GM12872 (cell line): ENCODE measurements around the gene SNRPA.

Experiments used
- TF ChIP-seq, protein P1 (sequence below): IDR thresholded peaks from 3 replicates; pipeline ENCODE4 v1.5.1; 2011; ENCODE audit warnings: low read depth, mild to moderate bottlenecking, low read length, moderate library complexity; ENCODE audit not compliant: insufficient read depth

Gene SNRPA

DNA sequence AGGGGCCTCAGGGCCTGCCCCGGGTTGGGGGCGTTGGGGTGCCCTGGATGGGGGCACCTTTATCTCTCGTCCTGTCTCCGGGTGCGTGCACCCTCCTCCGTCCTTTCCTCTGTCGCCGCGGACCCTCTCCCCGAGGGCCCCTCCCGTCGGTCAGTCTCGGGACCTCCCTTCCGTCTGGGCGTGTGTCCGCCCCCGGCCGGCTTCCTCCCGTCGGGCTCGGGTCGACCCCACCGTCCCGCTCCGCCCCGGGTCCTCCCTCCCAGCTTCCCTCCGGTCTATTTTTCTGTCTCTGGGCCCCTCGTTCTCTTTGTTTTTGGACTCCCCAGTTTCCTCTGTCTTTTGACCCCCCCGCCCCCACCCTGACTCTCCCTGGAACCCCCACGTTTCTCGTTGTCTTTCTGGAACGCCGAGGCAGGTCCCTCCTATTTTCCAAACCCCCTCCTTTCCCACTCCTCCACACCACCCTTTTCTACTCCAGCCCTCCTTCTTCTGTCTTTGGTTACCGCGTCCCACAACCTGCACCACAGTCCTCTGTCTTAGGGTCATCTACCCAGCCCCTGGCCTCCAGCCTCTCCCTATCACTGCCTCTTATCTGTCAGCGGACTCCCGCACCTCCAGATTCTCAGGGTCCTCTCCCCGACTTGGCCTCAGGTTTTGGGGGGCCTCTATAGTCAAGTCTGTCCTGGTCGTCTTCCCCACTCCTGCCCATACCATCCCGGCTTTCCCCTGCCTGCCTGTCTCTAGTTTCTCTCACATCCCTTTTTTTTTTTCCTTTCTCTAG is 48.7 kb downstream of the SNRPA start:
- TF ChIP-seq, protein P1, sequence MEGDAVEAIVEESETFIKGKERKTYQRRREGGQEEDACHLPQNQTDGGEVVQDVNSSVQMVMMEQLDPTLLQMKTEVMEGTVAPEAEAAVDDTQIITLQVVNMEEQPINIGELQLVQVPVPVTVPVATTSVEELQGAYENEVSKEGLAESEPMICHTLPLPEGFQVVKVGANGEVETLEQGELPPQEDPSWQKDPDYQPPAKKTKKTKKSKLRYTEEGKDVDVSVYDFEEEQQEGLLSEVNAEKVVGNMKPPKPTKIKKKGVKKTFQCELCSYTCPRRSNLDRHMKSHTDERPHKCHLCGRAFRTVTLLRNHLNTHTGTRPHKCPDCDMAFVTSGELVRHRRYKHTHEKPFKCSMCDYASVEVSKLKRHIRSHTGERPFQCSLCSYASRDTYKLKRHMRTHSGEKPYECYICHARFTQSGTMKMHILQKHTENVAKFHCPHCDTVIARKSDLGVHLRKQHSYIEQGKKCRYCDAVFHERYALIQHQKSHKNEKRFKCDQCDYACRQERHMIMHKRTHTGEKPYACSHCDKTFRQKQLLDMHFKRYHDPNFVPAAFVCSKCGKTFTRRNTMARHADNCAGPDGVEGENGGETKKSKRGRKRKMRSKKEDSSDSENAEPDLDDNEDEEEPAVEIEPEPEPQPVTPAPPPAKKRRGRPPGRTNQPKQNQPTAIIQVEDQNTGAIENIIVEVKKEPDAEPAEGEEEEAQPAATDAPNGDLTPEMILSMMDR: no peak

DNA sequence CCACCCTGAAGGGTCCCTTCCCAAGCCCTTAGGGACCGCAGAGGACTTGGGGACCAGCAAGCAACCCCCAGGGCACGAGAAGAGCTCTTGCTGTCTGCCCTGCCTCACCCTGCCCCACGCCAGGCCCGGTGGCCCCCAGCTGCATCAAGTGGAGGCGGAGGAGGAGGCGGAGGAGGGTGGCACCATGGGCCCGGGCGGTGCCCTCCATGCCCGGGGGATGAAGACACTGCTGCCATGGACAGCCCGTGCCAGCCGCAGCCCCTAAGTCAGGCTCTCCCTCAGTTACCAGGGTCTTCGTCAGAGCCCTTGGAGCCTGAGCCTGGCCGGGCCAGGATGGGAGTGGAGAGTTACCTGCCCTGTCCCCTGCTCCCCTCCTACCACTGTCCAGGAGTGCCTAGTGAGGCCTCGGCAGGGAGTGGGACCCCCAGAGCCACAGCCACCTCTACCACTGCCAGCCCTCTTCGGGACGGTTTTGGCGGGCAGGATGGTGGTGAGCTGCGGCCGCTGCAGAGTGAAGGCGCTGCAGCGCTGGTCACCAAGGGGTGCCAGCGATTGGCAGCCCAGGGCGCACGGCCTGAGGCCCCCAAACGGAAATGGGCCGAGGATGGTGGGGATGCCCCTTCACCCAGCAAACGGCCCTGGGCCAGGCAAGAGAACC is 49.5 kb downstream of the SNRPA start:
- TF ChIP-seq, protein P1: no peak

DNA sequence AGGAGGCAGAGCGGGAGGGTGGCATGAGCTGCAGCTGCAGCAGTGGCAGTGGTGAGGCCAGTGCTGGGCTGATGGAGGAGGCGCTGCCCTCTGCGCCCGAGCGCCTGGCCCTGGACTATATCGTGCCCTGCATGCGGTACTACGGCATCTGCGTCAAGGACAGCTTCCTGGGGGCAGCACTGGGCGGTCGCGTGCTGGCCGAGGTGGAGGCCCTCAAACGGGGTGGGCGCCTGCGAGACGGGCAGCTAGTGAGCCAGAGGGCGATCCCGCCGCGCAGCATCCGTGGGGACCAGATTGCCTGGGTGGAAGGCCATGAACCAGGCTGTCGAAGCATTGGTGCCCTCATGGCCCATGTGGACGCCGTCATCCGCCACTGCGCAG is 50.0 kb downstream of the SNRPA start:
- TF ChIP-seq, protein P1: no peak

DNA sequence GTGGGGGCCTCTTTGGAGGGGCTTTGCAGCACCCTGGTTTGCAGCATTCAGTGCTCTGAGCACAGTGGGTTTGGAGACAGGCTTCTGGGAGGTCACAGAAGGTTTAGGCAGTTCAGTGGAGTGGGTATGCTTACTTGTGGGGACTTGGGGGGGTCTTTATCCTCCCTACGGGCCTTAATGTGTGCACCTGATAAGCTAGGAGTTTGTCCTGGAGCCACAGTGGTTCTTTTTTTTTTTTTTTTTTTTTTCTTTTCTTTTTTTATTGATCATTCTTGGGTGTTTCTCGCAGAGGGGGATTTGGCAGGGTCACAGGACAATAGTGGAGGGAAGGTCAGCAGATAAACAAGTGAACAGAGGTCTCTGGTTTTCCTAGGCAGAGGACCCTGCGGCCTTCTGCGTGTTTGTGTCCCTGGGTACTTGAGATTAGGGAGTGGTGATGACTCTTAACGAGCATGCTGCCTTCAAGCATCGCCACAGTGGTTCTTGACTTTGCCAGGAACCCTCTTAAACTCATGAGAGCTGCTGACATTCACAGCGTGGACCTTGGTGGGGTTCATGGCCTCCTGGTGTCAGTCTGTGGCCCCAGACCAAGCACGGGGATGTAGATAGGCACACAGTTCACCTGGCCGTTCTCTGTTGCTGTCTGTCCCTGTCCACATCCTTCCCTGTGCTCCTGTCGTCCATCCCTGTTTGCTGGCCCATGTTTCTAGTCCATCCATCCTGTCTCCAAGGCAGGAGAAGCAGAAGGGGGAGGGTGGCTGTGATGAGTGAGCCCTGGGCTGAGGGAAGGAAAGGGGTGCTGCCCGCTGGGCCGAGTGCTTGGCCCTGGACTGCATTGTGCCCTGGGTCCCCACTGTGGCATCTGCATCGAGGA is 50.7 kb downstream of the SNRPA start:
- TF ChIP-seq, protein P1: no peak

DNA sequence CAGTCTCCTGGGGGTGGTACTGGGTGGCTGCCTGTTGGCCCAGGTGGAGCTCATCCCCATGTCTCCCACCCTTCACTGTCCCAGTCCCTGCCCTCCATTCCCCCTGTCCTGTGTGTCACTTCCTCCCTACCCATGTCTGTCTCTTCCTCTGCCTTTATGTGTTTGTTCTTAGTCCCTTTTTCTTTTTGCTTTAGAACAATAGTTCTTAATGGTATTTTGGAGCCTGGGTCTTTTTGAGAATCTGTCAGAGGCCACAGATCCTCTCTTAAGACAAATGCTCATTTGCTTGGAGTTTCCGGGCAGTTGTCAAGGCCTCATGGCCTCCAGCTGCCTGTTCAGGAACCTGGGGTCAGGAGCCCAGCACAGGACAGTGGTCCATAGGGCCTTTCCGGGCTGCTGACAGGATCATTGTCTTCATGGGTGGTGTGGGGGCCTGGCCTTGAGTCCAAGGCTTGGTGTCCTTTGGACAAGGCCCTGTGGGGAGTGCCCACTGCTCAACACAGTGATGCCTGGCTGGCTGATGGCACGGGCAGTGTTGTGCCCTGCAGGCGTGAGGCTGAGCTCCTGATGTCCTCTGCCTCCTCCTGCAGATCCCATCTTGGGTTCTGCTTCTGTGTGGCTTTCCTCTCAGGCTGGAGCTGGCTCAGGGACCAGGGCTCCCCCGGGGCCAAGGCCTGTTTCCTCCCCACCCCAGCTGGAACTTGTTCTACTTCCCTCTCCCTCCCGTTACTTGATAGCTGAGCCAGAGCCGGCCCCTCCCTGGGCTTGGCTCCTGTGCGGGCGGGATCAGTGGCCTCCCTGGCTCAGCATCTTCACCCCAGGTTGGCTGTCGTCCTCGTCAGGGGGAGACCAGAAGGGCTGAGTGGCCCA is 51.5 kb downstream of the SNRPA start:
- TF ChIP-seq, protein P1: no peak

DNA sequence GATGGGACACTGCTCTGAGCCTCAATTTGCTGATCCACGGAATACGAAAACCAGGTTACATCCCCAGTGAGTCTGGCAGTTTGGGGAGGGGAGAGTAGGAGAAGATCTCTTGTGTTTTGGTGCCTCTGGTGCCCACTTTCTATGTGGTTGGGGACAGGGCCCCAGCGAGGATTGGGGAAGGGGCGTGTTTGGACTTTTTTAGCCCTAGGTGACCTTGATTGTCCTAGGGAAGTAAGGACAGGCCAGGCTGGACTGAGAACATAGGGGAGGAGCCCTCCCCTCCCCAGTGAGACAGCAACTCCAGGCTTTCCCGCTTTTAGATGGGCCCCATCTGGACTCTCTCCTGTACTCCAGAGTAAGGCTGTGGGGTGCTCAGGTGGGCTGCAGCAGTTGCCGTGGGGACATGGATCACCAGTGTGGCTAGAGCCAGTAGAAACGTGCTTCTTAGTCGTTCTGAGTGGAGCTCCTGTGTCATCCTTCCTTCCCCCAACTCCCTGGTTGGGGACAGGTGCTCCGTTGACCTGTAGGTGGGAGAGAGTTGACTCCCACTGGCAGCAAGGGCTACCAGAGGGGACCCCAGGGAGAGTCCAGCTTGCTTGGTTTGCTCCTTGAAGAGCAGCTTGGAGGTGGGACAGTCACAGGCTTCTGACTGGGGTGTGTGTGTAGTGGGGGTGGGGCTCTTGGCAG is 52.3 kb downstream of the SNRPA start:
- TF ChIP-seq, protein P1: no peak
